Measurements from ENCODE around the gene OR56A5. TPM values are rescaled to one million over a fixed set of nuclear protein-coding genes. Genes with fewer than 3 reads are reported as not detected.

OR56A5 gene
- total RNA-seq, 1 donor from 2014 or later = not detected

DNA sequence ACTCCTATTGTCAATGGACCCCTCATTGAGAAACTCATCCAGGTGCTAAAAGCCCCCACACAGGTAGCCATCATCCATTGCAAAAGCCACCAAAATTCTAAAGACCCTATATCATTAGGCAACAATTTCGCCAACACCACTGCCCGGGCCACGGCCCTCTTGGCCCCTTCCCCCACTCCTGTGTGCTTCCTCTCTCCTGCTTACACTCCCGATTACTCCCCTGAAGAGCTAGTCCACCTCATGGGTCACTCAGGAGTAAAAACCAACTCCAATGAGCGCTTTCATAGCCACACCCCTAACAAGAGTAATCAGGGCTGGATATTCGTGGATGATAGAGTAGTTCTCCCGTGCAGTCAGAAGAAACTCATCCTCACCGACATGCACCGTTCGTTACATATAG lies 35.2 kb downstream of the OR56A5 start:
- ATAC-seq (ENCODE audit: low read depth) (no peak), DNase-seq (no peak)
- no peaks in the 10 kb centered on the region for H3K27me3 Mint-ChIP-seq
- no peak overlapping the region for H3K4me3 Mint-ChIP-seq
- ChIA-PET POLR2A (no interaction called here), CTCF (no interaction called here)
- H3K4me1 Mint-ChIP-seq = no peaks in the 10 kb centered on the region
- no peak overlapping the region for H3K27ac Mint-ChIP-seq
- H3K36me3 Mint-ChIP-seq (ENCODE audit: low read depth) = no peaks in the 10 kb centered on the region
- intact Hi-C loops (cut with micrococcal nuclease) = no loop called here
- TF ChIP-seq CTCF (IDR thresholded peaks at IDR 0.05) = no peak
- peaks cover 9% of the 10 kb centered on the region for H3K9me3 Mint-ChIP-seq

DNA sequence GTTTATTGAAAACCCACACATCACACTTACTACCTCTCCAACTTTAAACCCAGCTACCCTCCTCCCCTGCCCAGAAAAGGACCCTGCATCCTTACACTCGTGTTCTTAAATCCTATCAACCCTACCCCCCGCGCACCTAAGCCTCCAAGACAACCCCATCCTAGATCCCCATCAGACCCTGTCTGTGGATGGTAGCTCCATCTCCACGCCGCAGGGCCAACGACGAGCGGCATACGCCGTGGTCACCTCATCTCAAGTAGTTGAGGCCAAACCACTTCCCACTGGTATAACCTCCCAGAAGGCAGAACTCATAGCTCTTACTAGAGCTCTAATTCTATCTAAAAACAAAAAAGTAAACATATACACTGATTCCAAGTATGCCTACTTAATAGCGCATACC lies 35.6 kb downstream of the OR56A5 start:
- intact Hi-C loops (cut with micrococcal nuclease) = no loop called here
- peaks cover 9% of the 10 kb centered on the region for H3K9me3 Mint-ChIP-seq
- DNase-seq = no peak
- H3K27ac Mint-ChIP-seq = no peak overlapping the region
- no peak overlapping the region for H3K4me3 Mint-ChIP-seq
- ATAC-seq (ENCODE audit: low read depth) = no peak
- no peaks in the 10 kb centered on the region for H3K36me3 Mint-ChIP-seq (ENCODE audit: low read depth)
- H3K27me3 Mint-ChIP-seq = no peaks in the 10 kb centered on the region
- no peak for TF ChIP-seq CTCF (IDR thresholded peaks at IDR 0.05)
- no peaks in the 10 kb centered on the region for H3K4me1 Mint-ChIP-seq
- ChIA-PET POLR2A (no interaction called here), CTCF (no interaction called here)

GRCh38 chr11:5931061-5931460 lies 37.2 kb downstream of the OR56A5 start:
- no peak for TF ChIP-seq CTCF (IDR thresholded peaks at IDR 0.05)
- POLR2A ChIA-PET = no interaction called here

DNA sequence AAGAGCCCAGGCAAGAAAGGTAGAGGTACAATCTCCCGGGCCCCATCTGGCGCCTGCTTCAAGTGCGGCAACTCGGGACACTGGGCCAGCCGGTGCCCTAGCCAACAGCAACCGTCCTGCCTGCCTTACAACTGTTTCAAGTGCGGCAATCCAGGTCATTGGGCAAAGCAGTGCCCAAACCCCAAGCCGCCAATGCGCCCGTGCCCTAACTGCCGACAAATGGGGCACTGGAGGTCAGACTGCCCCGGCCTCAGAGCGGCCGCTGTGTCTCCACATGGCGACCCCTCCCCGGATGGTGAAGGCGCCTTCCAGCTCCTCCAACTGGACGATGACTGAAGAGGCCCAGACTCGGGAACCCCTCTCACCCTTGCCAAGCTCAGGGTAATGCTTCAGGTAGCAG lies 37.7 kb downstream of the OR56A5 start:
- POLR2A ChIA-PET = no interaction called here
- no peak overlapping the region for H3K4me3 Mint-ChIP-seq
- H3K4me1 Mint-ChIP-seq = no peaks in the 10 kb centered on the region
- ATAC-seq (ENCODE audit: low read depth) = no peak
- intact Hi-C loops (cut with micrococcal nuclease) = no loop called here
- DNase-seq = no peak
- peaks cover 13% of the 10 kb centered on the region for H3K9me3 Mint-ChIP-seq
- CTCF ChIA-PET = no interaction called here
- no peak overlapping the region for H3K27ac Mint-ChIP-seq
- H3K27me3 Mint-ChIP-seq = no peaks in the 10 kb centered on the region
- H3K36me3 Mint-ChIP-seq (ENCODE audit: low read depth) = no peaks in the 10 kb centered on the region
- TF ChIP-seq CTCF (IDR thresholded peaks at IDR 0.05) = no peak

More at GRCh38 chr11:5931061-5931460, 37.2 kb downstream of the OR56A5 start:
- no peak overlapping the region for H3K27ac Mint-ChIP-seq
- ATAC-seq (ENCODE audit: low read depth) (no peak), DNase-seq (no peak)
- CTCF ChIA-PET = no interaction called here
- no peak overlapping the region for H3K4me3 Mint-ChIP-seq
- H3K27me3 Mint-ChIP-seq = no peaks in the 10 kb centered on the region
- no peaks in the 10 kb centered on the region for H3K4me1 Mint-ChIP-seq
- H3K36me3 Mint-ChIP-seq (ENCODE audit: low read depth) = no peaks in the 10 kb centered on the region
- H3K9me3 Mint-ChIP-seq = peaks cover 9% of the 10 kb centered on the region
- intact Hi-C loops (cut with micrococcal nuclease) = no loop called here

GRCh38 chr11:5929571-5930368 lies 38.5 kb downstream of the OR56A5 start:
- H3K27me3 Mint-ChIP-seq = no peaks in the 10 kb centered on the region
- no peak for TF ChIP-seq CTCF (IDR thresholded peaks at IDR 0.05)

More at GRCh38 chr11:5929571-5930368, 38.5 kb downstream of the OR56A5 start:
- H3K36me3 Mint-ChIP-seq (ENCODE audit: low read depth) = no peaks in the 10 kb centered on the region
- no peak overlapping the region for H3K27ac Mint-ChIP-seq
- ATAC-seq (ENCODE audit: low read depth) = no peak
- intact Hi-C loops (cut with micrococcal nuclease) = no loop called here
- H3K9me3 Mint-ChIP-seq = peaks cover 20% of the 10 kb centered on the region
- POLR2A ChIA-PET = no interaction called here
- CTCF ChIA-PET = no interaction called here
- no peak for DNase-seq
- H3K4me1 Mint-ChIP-seq = no peaks in the 10 kb centered on the region
- H3K4me3 Mint-ChIP-seq = no peak overlapping the region

All from activated B cell treated with CpG ODN at 0.5 μM for 24 hours (primary cell).